A549 (cell line): ENCODE results near the gene RIPPLY2. TPM values are rescaled to one million over a fixed set of nuclear protein-coding genes. Genes with fewer than 3 reads are reported as not detected.

ENCODE experiments used
- ATAC-seq, 2 experiments: fragments of 200-7000 bp in 1 of 2; fragments of >200 bp in 1 of 2; cut with Nextera tagmentation in 1 of 2; cut with Tn5 transposase in 1 of 2; 3 replicates each; pipeline versions ENCODE4 v1.8.0 to v1.9.1; 2018 to 2020; ENCODE audit warnings: mild to moderate bottlenecking in 1 of 2, moderate library complexity in 1 of 2
- CTCF ChIA-PET: fragments of 300-600 bp; sonication (Branson Sonifier 250); formaldehyde crosslinking; extraction: SDS; loops from one replicate; lab custom pipeline; 2021; ENCODE audit warnings: antibody characterized with exemption, inconsistent platforms; lab: Yijun Ruan, JAX
- POLR2A ChIA-PET: fragments of 350-600 bp; formaldehyde crosslinking; extraction: SDS; loops from one replicate; lab custom pipeline; 2021; ENCODE audit warnings: antibody characterized with exemption, inconsistent platforms; lab: Yijun Ruan, JAX
- DNase-seq, 2 experiments: peaks; one replicate each; pipeline versions ENCODE4 v3.0.0 to v3.0.0-alpha.2; 2011 to 2016; ENCODE audit warnings: low read depth in 1 of 2, low spot score in 1 of 2
- FAIRE-seq: peaks from 2 replicates; lab custom pipeline; 2011; peaks lifted over from hg19 to GRCh38; lab: Jason Lieb, UNC
- H3K27ac ChIP-seq, 2 experiments: fragments of >200 bp; sonication (Bioruptor Twin); formaldehyde crosslinking; 3 replicates each; pipeline ENCODE4 v1.5.1; 2016 to 2017
- H3K4me1 ChIP-seq: fragments of >200 bp; sonication (Bioruptor Twin); formaldehyde crosslinking; 3 replicates; pipeline ENCODE4 v1.6.1; 2016
- H3K4me2 ChIP-seq: fragments of >200 bp; sonication (Bioruptor Twin); formaldehyde crosslinking; 3 replicates; pipeline ENCODE4 v1.6.1; 2016
- H3K4me3 ChIP-seq: fragments of >200 bp; sonication (Bioruptor Twin); formaldehyde crosslinking; 3 replicates; pipeline ENCODE4 v1.5.1; 2016
- H3K9me3 ChIP-seq: fragments of >200 bp; sonication (Bioruptor Twin); formaldehyde crosslinking; 3 replicates; pipeline ENCODE4 v1.6.1; 2016
- ATOH8 ChIP-seq: fragments of 250-450 bp; sonication (Bioruptor Pico); IDR thresholded peaks from 2 replicates; pipeline ENCODE4 v1.5.0; 2020; ENCODE audit warnings: low read depth, mild to moderate bottlenecking, moderate library complexity
- CBX8 ChIP-seq: fragments of 200-600 bp; sonication (generic); IDR thresholded peaks from 2 replicates; pipeline ENCODE4 v1.6.1; 2016
- CEBPB ChIP-seq, 2 experiments: fragments of >200 bp in 1 of 2; sonication (Bioruptor Twin) in 1 of 2; formaldehyde crosslinking in 1 of 2; IDR thresholded peaks; 2 replicates each; pipeline ENCODE4 v1.6.1; 2012 to 2016
- CHD2 ChIP-seq: fragments of 150-350 bp; IDR thresholded peaks from 2 replicates; pipeline ENCODE4 v1.6.1; 2014; ENCODE audit warnings: low read length; ENCODE audit not compliant: partially characterized antibody
- CHD4 ChIP-seq: fragments of 200-600 bp; sonication (generic); IDR thresholded peaks from 2 replicates; pipeline ENCODE4 v1.6.1; 2016; ENCODE audit warnings: antibody characterized with exemption, mild to moderate bottlenecking, borderline replicate concordance
- EP300 ChIP-seq, 2 experiments: fragments of >200 bp; sonication (Bioruptor Twin); formaldehyde crosslinking; IDR thresholded peaks; 2 replicates in 1 of 2; 3 replicates in 1 of 2; pipeline ENCODE4 v1.6.1; 2016 to 2017
- ESRRA ChIP-seq: fragments of 150-350 bp; IDR thresholded peaks from 2 replicates; pipeline ENCODE4 v1.6.1; 2014; ENCODE audit warnings: mild to moderate bottlenecking, low read length, borderline replicate concordance
- FOSL2 ChIP-seq, 2 experiments: fragments of 450-650 bp in 1 of 2; fragments of >200 bp in 1 of 2; sonication (Bioruptor Twin) in 1 of 2; formaldehyde crosslinking; IDR thresholded peaks; 2 replicates each; pipeline versions ENCODE4 v1.5.0 to v1.6.1; 2016 to 2020; ENCODE audit warnings: mild to moderate bottlenecking in 1 of 2, moderate library complexity in 1 of 2
- GATA3 ChIP-seq: IDR thresholded peaks from 2 replicates; pipeline ENCODE4 v1.6.1; 2012; ENCODE audit warnings: borderline replicate concordance
- HDAC2 ChIP-seq: fragments of 200-600 bp; sonication (generic); IDR thresholded peaks from 2 replicates; pipeline ENCODE4 v1.6.1; 2016
- HES2 ChIP-seq: fragments of >200 bp; sonication (Bioruptor Twin); formaldehyde crosslinking; IDR thresholded peaks from 2 replicates; pipeline ENCODE4 v1.6.1; 2016
- HEYL ChIP-seq: fragments of 250-450 bp; sonication (Bioruptor Pico); IDR thresholded peaks from 2 replicates; pipeline ENCODE4 v1.8.0; 2021; ENCODE audit warnings: mild to moderate bottlenecking, moderate library complexity
- HOXA7 ChIP-seq: fragments of 250-450 bp; sonication (Bioruptor Pico); IDR thresholded peaks from 2 replicates; pipeline ENCODE4 v1.5.0; 2020; ENCODE audit warnings: mild to moderate bottlenecking, moderate library complexity
- HOXB13 ChIP-seq: fragments of 250-450 bp; sonication (Bioruptor Pico); IDR thresholded peaks from 2 replicates; pipeline ENCODE4 v1.5.0; 2020; ENCODE audit warnings: low read depth, mild to moderate bottlenecking, moderate library complexity
- HOXB5 ChIP-seq: fragments of 250-450 bp; sonication (Bioruptor Pico); IDR thresholded peaks from 2 replicates; pipeline ENCODE4 v1.5.0; 2020; ENCODE audit warnings: mild to moderate bottlenecking, moderate library complexity
- JUN ChIP-seq, 2 experiments: fragments of >200 bp; sonication (Bioruptor Twin); formaldehyde crosslinking; IDR thresholded peaks; 2 replicates in 1 of 2; 3 replicates in 1 of 2; pipeline ENCODE4 v1.6.1; 2016 to 2017
- KDM1A ChIP-seq: fragments of 200-600 bp; sonication (generic); IDR thresholded peaks from 2 replicates; pipeline ENCODE4 v1.6.1; 2016; ENCODE audit warnings: low read depth, mild to moderate bottlenecking
- KDM5A ChIP-seq: fragments of 200-600 bp; sonication (generic); IDR thresholded peaks from 2 replicates; pipeline ENCODE4 v1.6.1; 2016; ENCODE audit warnings: antibody characterized with exemption, mild to moderate bottlenecking
- MAFK ChIP-seq: fragments of 450-650 bp; IDR thresholded peaks from 2 replicates; pipeline ENCODE4 v1.6.1; 2014; ENCODE audit not compliant: partially characterized antibody
- MAZ ChIP-seq: fragments of 150-350 bp; IDR thresholded peaks from 2 replicates; pipeline ENCODE4 v1.6.1; 2014; ENCODE audit warnings: antibody characterized with exemption, low read depth, low read length, borderline replicate concordance
- NPAS2 ChIP-seq: fragments of 250-450 bp; sonication (Bioruptor Pico); IDR thresholded peaks from 2 replicates; pipeline ENCODE4 v1.8.0; 2022; ENCODE audit warnings: mild to moderate bottlenecking, moderate library complexity, borderline replicate concordance
- NR3C1 ChIP-seq: fragments of >200 bp; sonication (Bioruptor Twin); formaldehyde crosslinking; IDR thresholded peaks from 3 replicates; pipeline ENCODE4 v1.6.1; 2017
- POLR2A ChIP-seq: IDR thresholded peaks from 2 replicates; pipeline ENCODE4 v1.6.1; 2012; ENCODE audit warnings: mild to moderate bottlenecking, low read length
- POLR2AphosphoS2 ChIP-seq: conservative IDR thresholded peaks from 2 replicates; pipeline ENCODE4 v1.6.1; 2012; ENCODE audit warnings: low read length, improper control_type of control experiment, inconsistent platforms
- RARB ChIP-seq: fragments of 250-450 bp; sonication (Bioruptor Pico); IDR thresholded peaks from 2 replicates; pipeline ENCODE4 v1.8.0; 2021; ENCODE audit warnings: mild to moderate bottlenecking, moderate library complexity
- RFX5 ChIP-seq: fragments of 450-650 bp; IDR thresholded peaks from 2 replicates; pipeline ENCODE4 v1.7.1; 2014; ENCODE audit warnings: antibody characterized with exemption, mild to moderate bottlenecking, moderate library complexity
- SMC3 ChIP-seq: fragments of >200 bp; sonication (Bioruptor Twin); formaldehyde crosslinking; IDR thresholded peaks from 3 replicates; pipeline ENCODE4 v1.6.1; 2018; ENCODE audit warnings: inconsistent platforms
- SREBF2 ChIP-seq: fragments of 450-650 bp; IDR thresholded peaks from 2 replicates; pipeline ENCODE4 v1.6.1; 2014; ENCODE audit warnings: mild to moderate bottlenecking, moderate library complexity
- TFCP2L1 ChIP-seq: fragments of 250-450 bp; sonication (Bioruptor Pico); IDR thresholded peaks from 2 replicates; pipeline ENCODE4 v1.5.0; 2021; ENCODE audit warnings: mild to moderate bottlenecking
- TP53 ChIP-seq: fragments of 250-450 bp; sonication (Bioruptor Pico); IDR thresholded peaks from 2 replicates; pipeline ENCODE4 v1.5.0; 2021; ENCODE audit warnings: mild to moderate bottlenecking, moderate library complexity
- USF2 ChIP-seq: fragments of 450-650 bp; IDR thresholded peaks from 2 replicates; pipeline ENCODE4 v1.6.1; 2014; ENCODE audit warnings: antibody characterized with exemption
- ZC3H11A ChIP-seq: fragments of 450-650 bp; IDR thresholded peaks from 2 replicates; pipeline ENCODE4 v1.6.1; 2014; ENCODE audit warnings: antibody characterized with exemption, mild to moderate bottlenecking
- ZFP36 ChIP-seq: fragments of 450-650 bp; IDR thresholded peaks from 2 replicates; pipeline ENCODE4 v1.6.1; 2014; ENCODE audit warnings: borderline replicate concordance; ENCODE audit not compliant: partially characterized antibody
- WGBS: methylation state at CpG from one replicate; pipeline ENCODE4 v1.1.6; 2017; ENCODE audit errors: missing lambda C conversion rate; 5-methylcytosine and 5-hydroxymethylcytosine counted together
- polyA plus RNA-seq, 4 experiments: library from polyadenylated mRNA; depleted of rRNA in 3 of 4; stranded (reverse); fragments of >200 nt; fragmentation: RNase III in 1 of 4; extraction: RNeasy Plus Mini Kit Qiagen cat#74134 plus additional on column Dnase treatment in 1 of 4; gene quantifications; 2 replicates in 3 of 4; 3 replicates in 1 of 4; pipeline ENCODE4 v1.2.3, GENCODE V29; 2011 to 2017
- TF ChIP-seq, protein P1 (sequence below): fragments of >200 bp; sonication (Bioruptor Twin); formaldehyde crosslinking; IDR thresholded peaks from 3 replicates; pipeline ENCODE4 v1.6.1; 2016

Gene RIPPLY2
- polyA plus RNA-seq, 2 of the 4 experiments (the other 2 are of a cell fraction), result 0.27 to 1.5 TPM

- H3K27ac ChIP-seq, result no peak overlapping the region
- H3K9me3 ChIP-seq, result no peaks in the 10 kb centered on the region
- no peak overlapping the region for H3K4me3 ChIP-seq
- no peak for TF ChIP-seq ESRRA
- TF ChIP-seq HOXB13 (CRISPR knock-in tag), result no peak
- no peak for TF ChIP-seq HEYL
- TF ChIP-seq RFX5, result no peak
- no peak for TF ChIP-seq HDAC2
- TF ChIP-seq TFCP2L1, result no peak
- TF ChIP-seq NPAS2 (CRISPR knock-in tag), result no peak
- no peak for TF ChIP-seq CEBPB (IDR thresholded peaks at IDR 0.05)
- TF ChIP-seq, protein P1, sequence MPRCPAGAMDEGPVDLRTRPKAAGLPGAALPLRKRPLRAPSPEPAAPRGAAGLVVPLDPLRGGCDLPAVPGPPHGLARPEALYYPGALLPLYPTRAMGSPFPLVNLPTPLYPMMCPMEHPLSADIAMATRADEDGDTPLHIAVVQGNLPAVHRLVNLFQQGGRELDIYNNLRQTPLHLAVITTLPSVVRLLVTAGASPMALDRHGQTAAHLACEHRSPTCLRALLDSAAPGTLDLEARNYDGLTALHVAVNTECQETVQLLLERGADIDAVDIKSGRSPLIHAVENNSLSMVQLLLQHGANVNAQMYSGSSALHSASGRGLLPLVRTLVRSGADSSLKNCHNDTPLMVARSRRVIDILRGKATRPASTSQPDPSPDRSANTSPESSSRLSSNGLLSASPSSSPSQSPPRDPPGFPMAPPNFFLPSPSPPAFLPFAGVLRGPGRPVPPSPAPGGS, result no peak
- TF ChIP-seq JUN (IDR thresholded peaks at IDR 0.05), result no peak
- no peak for TF ChIP-seq POLR2AphosphoS2
- TF ChIP-seq HES2, result no peak
- TF ChIP-seq USF2, result no peak
- no peak for TF ChIP-seq GATA3
- no peak for TF ChIP-seq ATOH8
- no peak for TF ChIP-seq CBX8
- FAIRE-seq (no peak), ATAC-seq (no peak), DNase-seq (no peak)
- H3K4me2 ChIP-seq, result no peak overlapping the region
- ChIA-PET POLR2A (no interaction called here), CTCF (no interaction called here)
- 76% methylated on average over 5 of the region's 5 CpGs for WGBS
- H3K4me1 ChIP-seq, result 0 out of 3 replicates have a peak, but pooled peaks cover 5% of the 10 kb centered on the region
These were observed 1.6 kb downstream of the RIPPLY2 start for GRCh38 chr6:83854766-83855165.

- FAIRE-seq (no peak), DNase-seq (peak; percentile 79 to 92), ATAC-seq (peak; percentile 98 to 99)
- Histone ChIP-seq H3K9me3 (no peaks in the 10 kb centered on the region), H3K4me3 (peak within 1 kb of the TSS; percentile 72), H3K27ac (peak within 1 kb of the TSS; percentile 72 to 85), H3K4me2 (peak within 1 kb of the TSS; percentile 94), H3K4me1 (peaks cover 18% of the 10 kb centered on the region; the same call in 2 of the 3 replicates)
- CTCF ChIA-PET, result interaction anchor here (0.9 to 1.1 kb wide), 2 partner anchors 14 to 358 kb away, joined by 3 to 4 read pairs; no protein-coding TSS in a partner anchor
- POLR2A ChIA-PET, result interaction anchor here (0.5 to 1.4 kb wide), 3 partner anchors 8 to 245 kb away, joined by 3 to 12 read pairs (median 3); no protein-coding TSS in a partner anchor
- WGBS, result 1% methylated on average over 35 of the region's 53 CpGs
- peak; percentile 69 for TF ChIP-seq POLR2A
- no peak for TF ChIP-seq RFX5
- TF ChIP-seq HOXB5 (CRISPR knock-in tag), result peak; percentile 91
- no peak for TF ChIP-seq GATA3
- no peak for TF ChIP-seq SMC3
- TF ChIP-seq ZC3H11A, result no peak
- TF ChIP-seq EP300 (IDR thresholded peaks at IDR 0.05), result no peak
- no peak for TF ChIP-seq SREBF2
- peak; percentile 87; the same call in 1 of the 2 replicates for TF ChIP-seq ATOH8
- no peak for TF ChIP-seq KDM5A
- no peak for TF ChIP-seq FOSL2 (IDR thresholded peaks at IDR 0.05)
- TF ChIP-seq FOSL2 (CRISPR knock-in tag; IDR thresholded peaks at IDR 0.05), result peak; percentile 11; the same call in 1 of the 2 replicates
- TF ChIP-seq KDM1A, result no peak
- TF ChIP-seq NR3C1, result no peak
- TF ChIP-seq CHD2, result no peak
- no peak; the same call in 1 of the 2 replicates for TF ChIP-seq RARB (CRISPR knock-in tag)
- no peak for TF ChIP-seq MAFK
- no peak for TF ChIP-seq MAZ
- TF ChIP-seq HOXA7 (CRISPR knock-in tag), result no peak
- TF ChIP-seq CBX8, result no peak
- TF ChIP-seq POLR2AphosphoS2, result no peak
- TF ChIP-seq TP53 (CRISPR knock-in tag), result no peak
- TF ChIP-seq TFCP2L1, result no peak
- TF ChIP-seq ZFP36, result no peak
- no peak for TF ChIP-seq CHD4
These were observed 6.5 kb downstream of the RIPPLY2 start, which contains the start of gene CYB5R4 for GRCh38 chr6:83859410-83860358. TSS of gene CYB5R4 (plus strand) at chr6:83859689. CDS start at chr6:83859783, 94 bp downstream.
